Thoracic aorta (tissue), 2 donors: Measurements from ENCODE around the gene CCNJL. TPM values are rescaled to one million over a fixed set of nuclear protein-coding genes. Genes with fewer than 3 reads are reported as not detected.

Experiments used
- ATAC-seq: fragments of 150-250 bp; one replicate; pipeline ENCODE4 v1.8.0; 2017; ENCODE audit warnings: low read depth; ENCODE audit not compliant: insufficient number of reproducible peaks, low FRiP score
- DNase-seq: peaks from one replicate; pipeline ENCODE4 v3.0.0-alpha.2; 2020; ENCODE audit warnings: low spot score
- H3K27ac ChIP-seq, 2 donors: fragments of 200-600 bp; sonication (generic); 1 replicate in 1 of 2; 2 replicates in 1 of 2; pipeline ENCODE4 v1.5.1; 2016; ENCODE audit warnings: mild to moderate bottlenecking in 2 of 2, moderate library complexity in 2 of 2
- H3K27me3 ChIP-seq: fragments of 200-600 bp; sonication (generic); replicated peaks from 2 replicates; pipeline ENCODE4 v1.6.0; 2016; ENCODE audit warnings: mild to moderate bottlenecking; ENCODE audit not compliant: insufficient read depth
- H3K36me3 ChIP-seq: fragments of 200-600 bp; sonication (generic); one replicate; pipeline ENCODE4 v1.5.1; 2016
- H3K4me1 ChIP-seq, 2 donors: fragments of 200-600 bp; sonication (generic); 1 replicate in 1 of 2; 2 replicates in 1 of 2; pipeline versions ENCODE4 v1.5.1 to v1.6.0; 2016; ENCODE audit warnings: low read depth in 2 of 2, mild to moderate bottlenecking in 1 of 2; ENCODE audit not compliant: control insufficient read depth in 1 of 2
- H3K4me3 ChIP-seq: fragments of 200-600 bp; sonication (generic); 2 replicates; pipeline ENCODE4 v1.5.1; 2016; ENCODE audit warnings: mild to moderate bottlenecking
- H3K9me3 ChIP-seq: fragments of 200-600 bp; sonication (generic); 2 replicates; pipeline ENCODE4 v1.5.1; 2016
- CTCF ChIP-seq: fragments of 200-600 bp; sonication (generic); IDR thresholded peaks from one replicate; pipeline ENCODE4 v1.5.1; 2019; ENCODE audit warnings: antibody characterized with exemption
- total RNA-seq, 2 donors: library from RNA; depleted of rRNA; stranded (reverse); fragments of >200 nt; gene quantifications; one replicate each; pipeline versions ENCODE4 v1.1.0 to v1.2.3, GENCODE V29; 2016

CCNJL gene
- total RNA-seq, 2 donors from 2014 or later, result 0.54 to 3.0 TPM

GRCh38 chr5:160266752-160267345 lies 45.5 kb downstream of the CCNJL start:
- ATAC-seq, result no peak
- Histone ChIP-seq H3K9me3 (no peaks in the 10 kb centered on the region), H3K27me3 (no peaks in the 10 kb centered on the region), H3K36me3 (no peaks in the 10 kb centered on the region), H3K4me1 (peaks cover 4 to 29% of the 10 kb centered on the region in 2 donors), H3K4me3 (no peak overlapping the region), H3K27ac (no peak overlapping the region)
- TF ChIP-seq CTCF, result no peak
- DNase-seq, result no peak

- no peak for TF ChIP-seq CTCF
- H3K9me3 ChIP-seq, result no peaks in the 10 kb centered on the region
- no peak for ATAC-seq
- DNase-seq, result no peak
- peaks cover 4 to 26% of the 10 kb centered on the region in 2 donors for H3K4me1 ChIP-seq
- H3K36me3 ChIP-seq, result no peaks in the 10 kb centered on the region
- no peaks in the 10 kb centered on the region for H3K27me3 ChIP-seq
- no peak overlapping the region for H3K4me3 ChIP-seq
- no peak overlapping the region for H3K27ac ChIP-seq
These were observed 46.3 kb downstream of the CCNJL start for GRCh38 chr5:160266044-160266443.

- Histone ChIP-seq H3K36me3 (no peaks in the 10 kb centered on the region), H3K27me3 (no peaks in the 10 kb centered on the region), H3K4me1 (peaks cover 0 to 12% of the 10 kb centered on the region in 2 donors), H3K27ac (no peak overlapping the region), H3K9me3 (no peaks in the 10 kb centered on the region), H3K4me3 (no peak overlapping the region)
- ATAC-seq, result no peak
- TF ChIP-seq CTCF, result no peak
- no peak for DNase-seq
These were observed 49.0 kb downstream of the CCNJL start for GRCh38 chr5:160263326-160263855.

- no peak for TF ChIP-seq CTCF
- Histone ChIP-seq H3K36me3 (no peaks in the 10 kb centered on the region), H3K27ac (no peak overlapping the region), H3K9me3 (no peaks in the 10 kb centered on the region), H3K4me1 (peaks cover 0 to 9% of the 10 kb centered on the region in 2 donors), H3K4me3 (no peak overlapping the region), H3K27me3 (no peaks in the 10 kb centered on the region)
- ATAC-seq, result no peak
- DNase-seq, result no peak
These were observed 50.0 kb downstream of the CCNJL start for GRCh38 chr5:160262151-160263074.
